GM12891 (cell line): ENCODE results near the gene BRMS1.

ENCODE experiments used
- POLR2A ChIP-seq: IDR thresholded peaks from 2 replicates; pipeline ENCODE4 v1.6.1; 2011; ENCODE audit warnings: low read depth, low read length, control low read depth
- POLR2AphosphoS5 ChIP-seq: IDR thresholded peaks from 2 replicates; pipeline ENCODE4 v1.6.1; 2011; ENCODE audit warnings: low read depth, low read length, control low read depth
- POU2F2 ChIP-seq: IDR thresholded peaks from 2 replicates; pipeline ENCODE4 v1.6.1; 2011; ENCODE audit warnings: low read depth, mild to moderate bottlenecking, control low read depth, low read length, moderate library complexity
- SPI1 ChIP-seq: IDR thresholded peaks from 2 replicates; pipeline ENCODE4 v1.6.1; 2011; ENCODE audit warnings: low read depth, low read length, control low read depth
- TAF1 ChIP-seq: IDR thresholded peaks from 2 replicates; pipeline ENCODE4 v1.6.1; 2011; ENCODE audit warnings: low read depth, low read length, control low read depth

GRCh38 chr11:66388780-66389386, 44.0 kb upstream of the BRMS1 start:
- no peak for TF ChIP-seq POLR2A
- no peak for TF ChIP-seq TAF1
- TF ChIP-seq POLR2AphosphoS5, result no peak
- no peak for TF ChIP-seq POU2F2
- no peak for TF ChIP-seq SPI1
